ENCODE measurements around the gene POLL.

- no peak for TF ChIP-seq EZH2 (IDR thresholded peaks at IDR 0.05; ENCODE audit: low read length)
- TF ChIP-seq, protein P1, sequence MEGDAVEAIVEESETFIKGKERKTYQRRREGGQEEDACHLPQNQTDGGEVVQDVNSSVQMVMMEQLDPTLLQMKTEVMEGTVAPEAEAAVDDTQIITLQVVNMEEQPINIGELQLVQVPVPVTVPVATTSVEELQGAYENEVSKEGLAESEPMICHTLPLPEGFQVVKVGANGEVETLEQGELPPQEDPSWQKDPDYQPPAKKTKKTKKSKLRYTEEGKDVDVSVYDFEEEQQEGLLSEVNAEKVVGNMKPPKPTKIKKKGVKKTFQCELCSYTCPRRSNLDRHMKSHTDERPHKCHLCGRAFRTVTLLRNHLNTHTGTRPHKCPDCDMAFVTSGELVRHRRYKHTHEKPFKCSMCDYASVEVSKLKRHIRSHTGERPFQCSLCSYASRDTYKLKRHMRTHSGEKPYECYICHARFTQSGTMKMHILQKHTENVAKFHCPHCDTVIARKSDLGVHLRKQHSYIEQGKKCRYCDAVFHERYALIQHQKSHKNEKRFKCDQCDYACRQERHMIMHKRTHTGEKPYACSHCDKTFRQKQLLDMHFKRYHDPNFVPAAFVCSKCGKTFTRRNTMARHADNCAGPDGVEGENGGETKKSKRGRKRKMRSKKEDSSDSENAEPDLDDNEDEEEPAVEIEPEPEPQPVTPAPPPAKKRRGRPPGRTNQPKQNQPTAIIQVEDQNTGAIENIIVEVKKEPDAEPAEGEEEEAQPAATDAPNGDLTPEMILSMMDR (optimal IDR thresholded peaks at IDR 0.05 in 1 of 3, IDR thresholded peaks at IDR 0.05 in 1 of 3, conservative IDR thresholded peaks at IDR 0.05 in 1 of 3; ENCODE audit: extremely low read depth in 1 of 3, insufficient read depth in 2 of 3, low read length in 3 of 3) = no peak
Observed at GRCh38 chr10:101624526-101625102, 36.6 kb upstream of the POLL start.

Data from keratinocyte (primary cell).